ENCODE data around the gene OAF. TPM values are rescaled to one million over a fixed set of nuclear protein-coding genes. Genes with fewer than 3 reads are reported as not detected.

OAF gene
- total RNA-seq, 1 donor from 2014 or later = 20.9 TPM

DNA sequence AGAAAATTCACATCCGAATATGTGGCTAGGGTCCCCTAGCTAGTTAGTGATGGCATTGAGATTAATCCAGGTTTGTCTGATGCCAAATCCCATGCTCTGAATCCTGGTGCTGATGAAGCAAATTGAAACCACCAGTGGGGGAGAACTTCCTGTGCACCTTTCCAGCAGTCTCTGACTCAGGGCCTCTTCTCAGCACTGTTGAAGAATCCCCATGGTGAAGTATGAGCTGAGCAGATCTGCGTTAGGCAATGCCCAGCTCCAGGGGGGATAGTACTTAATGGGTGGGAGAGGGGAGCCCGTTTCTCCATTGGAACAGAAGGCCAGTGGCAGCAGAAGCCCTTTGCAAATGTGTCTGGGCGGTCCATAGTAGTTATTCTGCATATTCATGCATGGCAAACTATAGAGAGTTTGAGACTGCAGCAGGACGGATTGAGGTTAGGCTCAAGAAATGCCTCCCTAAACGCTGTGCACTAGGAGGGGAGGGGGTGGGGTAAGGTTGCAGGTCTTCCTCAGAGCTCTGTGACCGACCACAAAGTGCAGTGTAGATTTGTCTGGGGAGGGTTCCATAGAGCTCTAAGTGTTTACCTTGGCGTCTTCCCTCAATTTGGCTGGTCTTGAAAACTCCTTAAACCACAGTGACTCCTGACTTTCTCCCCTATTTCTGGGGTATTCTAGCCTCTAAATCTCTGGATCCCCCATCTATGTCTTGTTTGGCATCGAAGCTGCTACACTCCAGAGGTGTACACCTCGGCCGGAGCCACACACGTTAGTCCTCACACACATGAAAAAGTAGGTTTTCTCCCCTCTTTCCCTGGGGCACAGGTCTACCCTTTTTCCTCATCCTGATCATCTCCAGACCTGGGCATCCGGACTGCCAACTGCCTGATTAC is 33.9 kb downstream of the OAF start:
- peaks cover 11% of the 10 kb centered on the region for H3K4me1 ChIP-seq (ENCODE audit: insufficient read depth, low read length)
- no peak overlapping the region for H3K4me3 ChIP-seq (ENCODE audit: insufficient read depth, low read depth, low read length)
- no peaks in the 10 kb centered on the region for H4K20me1 ChIP-seq (ENCODE audit: insufficient read depth, low read length)
- peaks cover 67% of the 10 kb centered on the region for H3K27me3 Mint-ChIP-seq (ENCODE audit: low read depth, unreplicated experiment)
- TF ChIP-seq CTCF (IDR thresholded peaks at IDR 0.05; ENCODE audit: insufficient read depth, low read depth, low read length) = no peak
- no peak for TF ChIP-seq EZH2 (IDR thresholded peaks at IDR 0.05; ENCODE audit: insufficient read depth, low read length)
- H3K9me3 ChIP-seq (ENCODE audit: insufficient read depth, low read depth, low read length) = no peaks in the 10 kb centered on the region
- H3K4me2 ChIP-seq (ENCODE audit: low read length) = no peak overlapping the region
- no peak overlapping the region for H3K9ac ChIP-seq (ENCODE audit: low read length)
- H3K36me3 Mint-ChIP-seq (ENCODE audit: low read depth, unreplicated experiment) = peaks cover 2% of the 10 kb centered on the region
- peaks cover 18% of the 10 kb centered on the region for H3K4me1 Mint-ChIP-seq (ENCODE audit: low read depth, unreplicated experiment)
- H3K27ac ChIP-seq (ENCODE audit: low read depth, low read length) = no peak overlapping the region
- no peak overlapping the region for H3K4me3 Mint-ChIP-seq (ENCODE audit: unreplicated experiment)
- no peak overlapping the region for H2AFZ ChIP-seq (ENCODE audit: low read depth, low read length)
- peaks cover 1% of the 10 kb centered on the region for H3K9me3 Mint-ChIP-seq (ENCODE audit: unreplicated experiment)
- H3K79me2 ChIP-seq (ENCODE audit: insufficient read depth, low read length) = no peaks in the 10 kb centered on the region
- peak; percentile 37 for DNase-seq (ENCODE audit: low read depth)
- peak overlapping the region; percentile 41 for H3K27ac Mint-ChIP-seq (ENCODE audit: unreplicated experiment)
- peaks cover 31% of the 10 kb centered on the region for H3K27me3 ChIP-seq (ENCODE audit: insufficient read depth, low read length)
- no peak for FAIRE-seq
- H3K36me3 ChIP-seq (ENCODE audit: insufficient read depth, low read length) = no peaks in the 10 kb centered on the region

- Mint-ChIP-seq H3K4me3 (ENCODE audit: unreplicated experiment) (no peak overlapping the region), H3K36me3 (ENCODE audit: low read depth, unreplicated experiment) (peaks cover 2% of the 10 kb centered on the region), H3K27me3 (ENCODE audit: low read depth, unreplicated experiment) (peaks cover 64% of the 10 kb centered on the region), H3K9me3 (ENCODE audit: unreplicated experiment) (peaks cover 1% of the 10 kb centered on the region), H3K27ac (ENCODE audit: unreplicated experiment) (peak overlapping the region; percentile 41), H3K4me1 (ENCODE audit: low read depth, unreplicated experiment) (peaks cover 18% of the 10 kb centered on the region)
- Histone ChIP-seq H3K27me3 (ENCODE audit: insufficient read depth, low read length) (peaks cover 28% of the 10 kb centered on the region), H2AFZ (ENCODE audit: low read depth, low read length) (no peak overlapping the region), H3K9me3 (ENCODE audit: insufficient read depth, low read depth, low read length) (no peaks in the 10 kb centered on the region), H3K36me3 (ENCODE audit: insufficient read depth, low read length) (no peaks in the 10 kb centered on the region), H3K27ac (ENCODE audit: low read depth, low read length) (no peak overlapping the region), H3K4me3 (ENCODE audit: insufficient read depth, low read depth, low read length) (no peak overlapping the region), H3K9ac (ENCODE audit: low read length) (no peak overlapping the region), H3K4me2 (ENCODE audit: low read length) (no peak overlapping the region), H3K79me2 (ENCODE audit: insufficient read depth, low read length) (no peaks in the 10 kb centered on the region), H4K20me1 (ENCODE audit: insufficient read depth, low read length) (no peaks in the 10 kb centered on the region), H3K4me1 (ENCODE audit: insufficient read depth, low read length) (peaks cover 11% of the 10 kb centered on the region)
- no peak for FAIRE-seq
- DNase-seq (ENCODE audit: low read depth) = no peak
- TF ChIP-seq CTCF (IDR thresholded peaks at IDR 0.05; ENCODE audit: insufficient read depth, low read depth, low read length) = no peak
- TF ChIP-seq EZH2 (IDR thresholded peaks at IDR 0.05; ENCODE audit: insufficient read depth, low read length) = no peak
Measured at GRCh38 chr11:120245434-120245833, 34.6 kb downstream of the OAF start.

Measured in astrocyte (in vitro differentiated cells and primary cell).